MCF 10A (cell line): ENCODE data around the gene MARCHF5. TPM values are rescaled to one million over a fixed set of nuclear protein-coding genes. Genes with fewer than 3 reads are reported as not detected.

Experiments
- BruUV-seq: library from RNA; stranded (reverse); fragments of 400-500 nt; replicated peaks from 2 replicates; lab custom pipeline; 2021; lab: Mats Ljungman, UMichigan
- CTCF ChIA-PET: fragments of 300-600 bp; sonication (Branson Sonifier 250); formaldehyde crosslinking; extraction: SDS; loops from one replicate; lab custom pipeline; 2021; ENCODE audit warnings: antibody characterized with exemption, inconsistent platforms; lab: Yijun Ruan, JAX
- POLR2A ChIA-PET: fragments of 300-600, 350-650 bp; sonication (Branson Sonifier 250); formaldehyde crosslinking; extraction: SDS; loops from one replicate; lab custom pipeline; 2020; ENCODE audit warnings: antibody characterized with exemption, inconsistent platforms; lab: Yijun Ruan, JAX
- DNase-seq: peaks from one replicate; pipeline ENCODE4 v3.0.0-alpha.2; 2018; ENCODE audit not compliant: unreplicated experiment
- H3K27ac Mint-ChIP-seq: one replicate; pipeline ENCODE4 v1.8.0; 2022; ENCODE audit warnings: mild to moderate bottlenecking, low read depth, mixed read lengths; ENCODE audit not compliant: unreplicated experiment
- H3K27me3 Mint-ChIP-seq: one replicate; pipeline ENCODE4 v1.8.0; 2022; ENCODE audit warnings: mixed read lengths; ENCODE audit not compliant: insufficient read depth, unreplicated experiment
- H3K36me3 Mint-ChIP-seq: one replicate; pipeline ENCODE4 v1.8.0; 2022; ENCODE audit warnings: mild to moderate bottlenecking, moderate library complexity, mixed read lengths; ENCODE audit not compliant: insufficient read depth, unreplicated experiment
- H3K4me1 Mint-ChIP-seq: one replicate; pipeline ENCODE4 v1.8.0; 2022; ENCODE audit warnings: mixed read lengths; ENCODE audit not compliant: insufficient read depth, unreplicated experiment
- H3K4me3 Mint-ChIP-seq: one replicate; pipeline ENCODE4 v1.8.0; 2022; ENCODE audit warnings: mild to moderate bottlenecking, moderate library complexity, mixed read lengths; ENCODE audit not compliant: unreplicated experiment
- H3K9me3 Mint-ChIP-seq: one replicate; pipeline ENCODE4 v1.8.0; 2022; ENCODE audit warnings: mixed read lengths; ENCODE audit not compliant: unreplicated experiment
- intact Hi-C: fragments of 100-400 bp; cut with micrococcal nuclease; formaldehyde crosslinking; loops from 2 replicates; pipeline ENCODE4 v1.14.1; 2022
- total RNA-seq: library from RNA; stranded (reverse); gene quantifications from 2 replicates; pipeline ENCODE4 v1.2.3, GENCODE V29; 2022
- TF ChIP-seq, protein P1 (sequence below): fragments of 200-600 bp; IDR thresholded peaks from one replicate; pipeline ENCODE4 v1.8.0; 2022; ENCODE audit warnings: antibody characterized with exemption, mild to moderate bottlenecking; ENCODE audit not compliant: unreplicated experiment

The MARCHF5 gene
- total RNA-seq, 1 experiment from 2014 or later = 52.1 TPM

DNA sequence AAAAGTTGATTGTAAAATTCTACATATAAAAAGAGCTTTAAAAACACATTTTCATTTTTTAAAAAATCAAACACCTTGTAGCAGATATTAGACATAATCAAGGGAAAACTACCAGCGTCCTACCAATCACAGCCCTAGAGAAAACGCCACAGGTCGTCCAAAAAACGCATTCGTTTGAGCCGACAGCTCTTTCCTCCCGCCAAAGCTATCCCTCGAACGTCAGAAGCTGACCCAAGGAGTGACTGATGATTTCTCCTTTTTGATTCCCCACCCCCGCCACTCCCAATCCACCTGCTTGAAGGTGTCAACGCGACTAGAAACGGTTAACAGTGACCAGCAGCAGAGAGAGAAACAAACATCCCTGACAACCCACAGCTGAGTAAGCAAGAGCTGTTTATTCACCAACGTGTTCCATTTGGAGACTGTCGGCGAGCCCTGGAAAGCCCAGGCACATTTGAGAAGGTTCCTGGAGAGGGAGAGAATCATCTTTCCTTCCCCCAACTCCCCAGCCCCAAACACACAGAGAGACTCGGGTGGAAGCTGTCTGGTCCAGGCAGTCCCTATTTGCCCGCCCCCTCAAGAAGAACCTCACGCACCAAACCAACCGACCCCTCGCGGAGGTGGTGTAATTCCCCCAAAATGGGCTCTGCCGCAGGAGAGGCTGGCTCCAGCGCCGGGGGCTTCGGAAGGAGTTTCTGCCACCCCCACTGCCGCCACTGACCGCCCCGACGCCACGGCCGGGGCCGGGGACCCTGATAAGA, 711 bp upstream of the MARCHF5 start:
- Mint-ChIP-seq H3K9me3 (no peaks in the 10 kb centered on the region), H3K4me1 (peaks cover 5% of the 10 kb centered on the region), H3K36me3 (peaks cover 13% of the 10 kb centered on the region), H3K27ac (peak overlapping the region; percentile 83), H3K27me3 (no peaks in the 10 kb centered on the region), H3K4me3 (peak overlapping the region; percentile 90)
- CTCF ChIA-PET = interaction anchor here (0.6 to 5.4 kb wide), 28 partner anchors 11 to 368 kb away, joined by 3 to 49 read pairs (median 4); no protein-coding TSS in a partner anchor
- POLR2A ChIA-PET = interaction anchor here (0.6 to 8.1 kb wide), 42 partner anchors 13 to 1181 kb away, joined by 3 to 371 read pairs (median 4); partner anchors contain the start of gene BTAF1
- intact Hi-C loops = no loop called here
- BruUV-seq = TSS peak; percentile 53
- DNase-seq = peak; percentile 56
- TF ChIP-seq, protein P1, sequence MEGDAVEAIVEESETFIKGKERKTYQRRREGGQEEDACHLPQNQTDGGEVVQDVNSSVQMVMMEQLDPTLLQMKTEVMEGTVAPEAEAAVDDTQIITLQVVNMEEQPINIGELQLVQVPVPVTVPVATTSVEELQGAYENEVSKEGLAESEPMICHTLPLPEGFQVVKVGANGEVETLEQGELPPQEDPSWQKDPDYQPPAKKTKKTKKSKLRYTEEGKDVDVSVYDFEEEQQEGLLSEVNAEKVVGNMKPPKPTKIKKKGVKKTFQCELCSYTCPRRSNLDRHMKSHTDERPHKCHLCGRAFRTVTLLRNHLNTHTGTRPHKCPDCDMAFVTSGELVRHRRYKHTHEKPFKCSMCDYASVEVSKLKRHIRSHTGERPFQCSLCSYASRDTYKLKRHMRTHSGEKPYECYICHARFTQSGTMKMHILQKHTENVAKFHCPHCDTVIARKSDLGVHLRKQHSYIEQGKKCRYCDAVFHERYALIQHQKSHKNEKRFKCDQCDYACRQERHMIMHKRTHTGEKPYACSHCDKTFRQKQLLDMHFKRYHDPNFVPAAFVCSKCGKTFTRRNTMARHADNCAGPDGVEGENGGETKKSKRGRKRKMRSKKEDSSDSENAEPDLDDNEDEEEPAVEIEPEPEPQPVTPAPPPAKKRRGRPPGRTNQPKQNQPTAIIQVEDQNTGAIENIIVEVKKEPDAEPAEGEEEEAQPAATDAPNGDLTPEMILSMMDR = no peak

DNA sequence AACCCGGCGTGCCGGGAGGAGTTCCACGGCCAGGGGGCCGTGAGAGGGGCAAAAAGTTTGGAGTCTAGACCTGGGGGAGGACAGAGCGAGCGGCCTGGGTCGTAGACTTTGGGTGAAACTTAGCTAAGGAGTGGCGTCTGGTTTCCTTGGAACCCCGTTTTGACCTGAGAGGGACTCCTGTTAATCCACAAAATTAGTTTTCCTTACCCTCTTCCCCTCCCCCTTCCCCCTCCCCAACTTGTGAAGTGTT, 574 bp downstream of the MARCHF5 start:
- POLR2A ChIA-PET = interaction anchor here (0.7 to 8.1 kb wide), 37 partner anchors 11 to 1179 kb away, joined by 3 to 371 read pairs (median 5); partner anchors contain the start of gene BTAF1
- H3K27ac Mint-ChIP-seq = peak overlapping the region; percentile 83
- H3K9me3 Mint-ChIP-seq = no peaks in the 10 kb centered on the region
- DNase-seq = no peak
- H3K36me3 Mint-ChIP-seq = peaks cover 13% of the 10 kb centered on the region
- H3K4me1 Mint-ChIP-seq = peaks cover 11% of the 10 kb centered on the region
- CTCF ChIA-PET = interaction anchor here (0.6 to 5.4 kb wide), 25 partner anchors 7 to 300 kb away, joined by 3 to 49 read pairs (median 4); no protein-coding TSS in a partner anchor
- intact Hi-C loops = loop anchor here (1.0 kb wide), 4 partner anchors 51 to 204 kb away; no protein-coding TSS in a partner anchor
- TF ChIP-seq, protein P1 = no peak
- H3K27me3 Mint-ChIP-seq = no peaks in the 10 kb centered on the region
- BruUV-seq = no TSS peak
- H3K4me3 Mint-ChIP-seq = peak overlapping the region; percentile 90

DNA sequence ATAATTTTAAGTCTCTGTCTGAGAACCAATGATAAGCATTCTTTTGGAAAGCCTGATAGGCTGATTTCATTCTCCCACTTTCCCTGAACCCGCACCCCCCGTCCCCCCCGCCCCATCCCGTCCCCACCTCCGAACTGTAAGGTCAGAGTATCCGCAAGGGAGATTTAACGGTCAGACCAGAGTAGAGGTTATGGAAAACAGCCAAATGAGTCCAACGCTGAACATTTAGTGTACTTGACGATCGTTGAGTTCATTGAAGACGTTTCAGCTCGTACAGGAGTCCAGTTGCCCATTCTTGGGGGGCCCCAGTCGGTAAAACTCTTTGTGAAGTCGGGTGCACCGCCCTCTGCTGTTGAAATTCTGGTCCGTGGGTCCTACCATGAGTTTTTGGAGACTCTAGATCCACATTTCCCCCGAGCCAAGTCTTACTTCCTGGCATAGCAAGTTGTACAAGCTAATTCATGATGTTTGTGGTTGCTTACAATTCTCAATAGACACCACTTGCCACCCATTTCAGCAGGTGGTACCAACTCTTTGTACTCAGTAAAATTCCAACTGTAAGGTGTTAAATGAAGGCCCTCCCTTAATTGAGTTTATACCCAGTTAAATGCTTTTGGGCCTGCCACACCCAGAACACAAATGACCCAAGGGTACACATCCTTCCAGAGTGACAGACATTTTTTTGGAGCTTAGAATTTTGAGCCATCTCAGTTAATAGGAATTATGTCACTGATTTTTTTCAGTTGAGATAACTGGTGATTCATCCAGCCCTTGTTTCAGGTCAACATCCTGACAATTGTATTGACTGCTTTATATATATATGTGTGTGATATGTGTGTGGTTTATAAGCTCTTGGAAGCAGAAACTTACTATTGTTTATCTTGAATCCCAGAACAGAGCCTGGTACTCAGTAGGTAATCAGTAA, 1.2 kb downstream of the MARCHF5 start:
- POLR2A ChIA-PET = interaction anchor here (0.7 to 8.1 kb wide), 23 partner anchors 10 to 369 kb away, joined by 3 to 371 read pairs (median 6); partner anchors contain the start of gene BTAF1
- intact Hi-C loops = loop anchor here (1.0 kb wide), 4 partner anchors 52 to 205 kb away; no protein-coding TSS in a partner anchor
- TF ChIP-seq, protein P1 = peak; percentile 49
- peak; percentile 54 for DNase-seq
- H3K4me1 Mint-ChIP-seq = peaks cover 11% of the 10 kb centered on the region
- H3K9me3 Mint-ChIP-seq = no peaks in the 10 kb centered on the region
- no peaks in the 10 kb centered on the region for H3K27me3 Mint-ChIP-seq
- H3K36me3 Mint-ChIP-seq = peaks cover 13% of the 10 kb centered on the region
- H3K27ac Mint-ChIP-seq = peak overlapping the region; percentile 59
- H3K4me3 Mint-ChIP-seq = peak overlapping the region; percentile 90
- BruUV-seq = no TSS peak
- CTCF ChIA-PET = interaction anchor here (0.6 to 5.4 kb wide), 22 partner anchors 9 to 1074 kb away, joined by 3 to 49 read pairs (median 4); no protein-coding TSS in a partner anchor
